Gastrocnemius medialis (tissue), 4 donors: Measurements from ENCODE around the gene CAPZB. TPM values are rescaled to one million over a fixed set of nuclear protein-coding genes. Genes with fewer than 3 reads are reported as not detected.

Source experiments
- ATAC-seq, 2 donors: fragments of 150-250 bp; one replicate each; pipeline ENCODE4 v1.9.1; 2016
- DNase-seq, 2 donors: peaks; one replicate each; pipeline ENCODE4 v3.0.0-alpha.2; 2019
- H3K27ac ChIP-seq, 4 donors: fragments of 200-600 bp; sonication (generic); 1 replicate in 1 of 4; 2 replicates in 3 of 4; pipeline ENCODE4 v1.5.1; 2016 to 2018; ENCODE audit warnings: mild to moderate bottlenecking in 2 of 4, moderate library complexity in 1 of 4
- H3K27me3 ChIP-seq, 3 donors: fragments of 200-600 bp; sonication (generic) in 2 of 3; 1 replicate in 1 of 3; 2 replicates in 2 of 3; pipeline versions ENCODE4 v1.5.1 to v1.6.0; 2016 to 2019; ENCODE audit warnings: mild to moderate bottlenecking in 1 of 3, moderate library complexity in 1 of 3
- H3K36me3 ChIP-seq, 2 donors: fragments of 200-600 bp; sonication (generic) in 1 of 2; one replicate each; pipeline ENCODE4 v1.5.1; 2017 to 2018
- H3K4me1 ChIP-seq, 2 donors: fragments of 200-600 bp; sonication (generic) in 1 of 2; one replicate each; pipeline ENCODE4 v1.5.1; 2016 to 2017; ENCODE audit warnings: mild to moderate bottlenecking in 2 of 2
- H3K4me3 ChIP-seq, 4 donors: fragments of 200-600 bp; sonication (generic) in 3 of 4; 1 replicate in 1 of 4; 2 replicates in 3 of 4; pipeline ENCODE4 v1.5.1; 2016 to 2019; ENCODE audit warnings: mild to moderate bottlenecking in 2 of 4
- H3K9me3 ChIP-seq, 3 donors: fragments of 200-600 bp; sonication (generic) in 2 of 3; 1 replicate in 1 of 3; 2 replicates in 2 of 3; pipeline ENCODE4 v1.5.1; 2016 to 2019
- POLR2A ChIP-seq, 2 donors: fragments of 450-650 bp; IDR thresholded peaks; one replicate each; pipeline ENCODE4 v1.6.1; 2017; ENCODE audit warnings: antibody characterized with exemption in 2 of 2, mild to moderate bottlenecking in 2 of 2, moderate library complexity in 2 of 2
- in situ Hi-C, 4 donors: fragments of 200-750 bp; cut with MboI; loops; one replicate each; pipeline versions ENCODE4 v1.15.0 to v1.8.0; 2017; ENCODE audit warnings: low sequenced_read_pairs in 4 of 4
- intact Hi-C: fragments of 100-400 bp; cut with DNase I; formaldehyde crosslinking; loops from one replicate; pipeline ENCODE4 v1.15.1; 2023; ENCODE audit warnings: low total_unique reads
- total RNA-seq, 4 donors: library from RNA; depleted of rRNA; stranded (reverse); fragments of >200 nt; gene quantifications; one replicate each; pipeline versions ENCODE4 v1.1.0 to v1.2.3, GENCODE V29; 2016
- TF ChIP-seq, protein P1 (sequence below), 5 experiments: fragments of 450-650 bp in 3 of 5; fragments of 200-600 bp in 2 of 5; sonication (generic) in 2 of 5; IDR thresholded peaks in 4 of 5; conservative IDR thresholded peaks in 1 of 5; 1 replicate in 4 of 5; 2 replicates in 1 of 5; pipeline ENCODE4 v1.5.1; 2016 to 2019; ENCODE audit warnings: antibody characterized with exemption in 5 of 5, mild to moderate bottlenecking in 3 of 5, moderate library complexity in 3 of 5

Gene CAPZB
- total RNA-seq, 4 donors from 2014 or later: 48.6 to 93.8 (median 74.9) TPM

DNA sequence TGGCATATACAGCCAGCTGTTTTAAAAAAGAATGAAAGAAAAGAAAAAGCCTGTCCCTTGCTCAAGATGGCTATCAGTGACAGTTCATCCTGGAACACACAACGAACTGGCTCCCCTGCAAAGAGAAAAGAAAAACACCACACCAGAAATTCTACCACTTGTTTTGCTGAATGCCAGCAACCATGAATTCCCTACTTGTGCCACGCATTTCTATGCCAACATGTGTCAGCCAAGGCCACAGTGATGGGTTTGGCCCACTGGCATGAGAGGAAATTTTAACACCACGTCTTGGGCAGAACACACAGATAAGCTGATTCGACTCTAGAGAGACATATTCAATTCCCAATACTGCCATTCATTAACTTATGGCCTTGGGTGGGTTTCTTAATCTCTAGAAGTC lies 64.0 kb downstream of the CAPZB start:
- DNase-seq: peak in 1 of 2 donors; percentile 36
- H3K36me3 ChIP-seq: no peaks in the 10 kb centered on the region
- in situ Hi-C loops: no loop called here

DNA sequence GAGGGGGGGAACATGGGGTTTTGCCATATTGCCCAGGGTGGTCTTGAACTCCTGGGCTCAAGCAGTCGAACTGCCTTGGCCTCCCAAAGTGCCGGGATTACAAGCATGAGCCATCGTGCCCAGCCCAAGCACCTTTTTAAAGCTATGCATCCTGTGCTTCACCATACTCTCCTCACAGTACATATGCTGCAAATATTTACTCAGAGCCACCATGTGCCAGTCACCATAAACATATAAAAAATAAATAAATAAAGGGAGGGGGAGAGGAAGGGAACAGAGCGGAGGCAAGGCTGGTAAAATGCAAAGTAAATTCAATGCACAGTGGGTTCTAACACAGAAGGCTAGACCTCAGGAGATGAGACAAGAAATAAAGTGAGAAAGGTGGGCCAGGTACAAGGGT lies 64.7 kb downstream of the CAPZB start:
- Histone ChIP-seq H3K27ac (peak overlapping the region in 3 of 4 donors; percentile 36 to 59 (median 53)), H3K27me3 (no peaks in the 10 kb centered on the region), H3K4me1 (peaks cover 90 to 94% of the 10 kb centered on the region in 2 donors), H3K9me3 (no peaks in the 10 kb centered on the region), H3K36me3 (no peaks in the 10 kb centered on the region), H3K4me3 (no peak overlapping the region)
- ATAC-seq: no peak
- DNase-seq: no peak
- TF ChIP-seq, protein P1, sequence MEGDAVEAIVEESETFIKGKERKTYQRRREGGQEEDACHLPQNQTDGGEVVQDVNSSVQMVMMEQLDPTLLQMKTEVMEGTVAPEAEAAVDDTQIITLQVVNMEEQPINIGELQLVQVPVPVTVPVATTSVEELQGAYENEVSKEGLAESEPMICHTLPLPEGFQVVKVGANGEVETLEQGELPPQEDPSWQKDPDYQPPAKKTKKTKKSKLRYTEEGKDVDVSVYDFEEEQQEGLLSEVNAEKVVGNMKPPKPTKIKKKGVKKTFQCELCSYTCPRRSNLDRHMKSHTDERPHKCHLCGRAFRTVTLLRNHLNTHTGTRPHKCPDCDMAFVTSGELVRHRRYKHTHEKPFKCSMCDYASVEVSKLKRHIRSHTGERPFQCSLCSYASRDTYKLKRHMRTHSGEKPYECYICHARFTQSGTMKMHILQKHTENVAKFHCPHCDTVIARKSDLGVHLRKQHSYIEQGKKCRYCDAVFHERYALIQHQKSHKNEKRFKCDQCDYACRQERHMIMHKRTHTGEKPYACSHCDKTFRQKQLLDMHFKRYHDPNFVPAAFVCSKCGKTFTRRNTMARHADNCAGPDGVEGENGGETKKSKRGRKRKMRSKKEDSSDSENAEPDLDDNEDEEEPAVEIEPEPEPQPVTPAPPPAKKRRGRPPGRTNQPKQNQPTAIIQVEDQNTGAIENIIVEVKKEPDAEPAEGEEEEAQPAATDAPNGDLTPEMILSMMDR (IDR thresholded peaks at IDR 0.05 in 4 of 5, conservative IDR thresholded peaks at IDR 0.05 in 1 of 5): no peak
- no peak for TF ChIP-seq POLR2A (IDR thresholded peaks at IDR 0.05)
- intact Hi-C loops: no loop called here
- in situ Hi-C loops: no loop called here

More for the DNA sequence above, 64.0 kb downstream of the CAPZB start:
- Histone ChIP-seq H3K27me3 (no peaks in the 10 kb centered on the region), H3K9me3 (no peaks in the 10 kb centered on the region), H3K27ac (peak overlapping the region; percentile 27 to 59 (median 44)), H3K4me3 (no peak overlapping the region), H3K4me1 (peaks cover 92 to 95% of the 10 kb centered on the region in 2 donors)
- TF ChIP-seq, protein P1 (IDR thresholded peaks at IDR 0.05 in 4 of 5, conservative IDR thresholded peaks at IDR 0.05 in 1 of 5): no peak
- no peak for TF ChIP-seq POLR2A (IDR thresholded peaks at IDR 0.05)
- intact Hi-C loops: no loop called here
- peak in 1 of 2 donors; percentile 55 for ATAC-seq

GRCh38 chr1:19419691-19420090 lies 65.6 kb downstream of the CAPZB start:
- intact Hi-C loops (no loop called here), in situ Hi-C loops (no loop called here)
- H3K9me3 ChIP-seq: no peaks in the 10 kb centered on the region
- no peaks in the 10 kb centered on the region for H3K36me3 ChIP-seq
- no peak for TF ChIP-seq POLR2A (IDR thresholded peaks at IDR 0.05)
- TF ChIP-seq, protein P1 (IDR thresholded peaks at IDR 0.05 in 4 of 5, conservative IDR thresholded peaks at IDR 0.05 in 1 of 5): no peak
- H3K4me3 ChIP-seq: no peak overlapping the region
- H3K27me3 ChIP-seq: no peaks in the 10 kb centered on the region
- H3K4me1 ChIP-seq: peaks cover 90 to 95% of the 10 kb centered on the region in 2 donors
- peak overlapping the region in 3 of 4 donors; percentile 36 to 63 (median 53) for H3K27ac ChIP-seq
- DNase-seq (no peak), ATAC-seq (no peak)

GRCh38 chr1:19418503-19418971 lies 66.8 kb downstream of the CAPZB start:
- Histone ChIP-seq H3K4me3 (no peak overlapping the region), H3K4me1 (peaks cover 90 to 95% of the 10 kb centered on the region in 2 donors), H3K27ac (peak overlapping the region; percentile 36 to 69 (median 56)), H3K36me3 (no peaks in the 10 kb centered on the region), H3K9me3 (no peaks in the 10 kb centered on the region), H3K27me3 (no peaks in the 10 kb centered on the region)
- DNase-seq (peak in 1 of 2 donors; percentile 52), ATAC-seq (peak; percentile 18 to 74)
- in situ Hi-C loops (no loop called here), intact Hi-C loops (no loop called here)
- no peak for TF ChIP-seq POLR2A (IDR thresholded peaks at IDR 0.05)

DNA sequence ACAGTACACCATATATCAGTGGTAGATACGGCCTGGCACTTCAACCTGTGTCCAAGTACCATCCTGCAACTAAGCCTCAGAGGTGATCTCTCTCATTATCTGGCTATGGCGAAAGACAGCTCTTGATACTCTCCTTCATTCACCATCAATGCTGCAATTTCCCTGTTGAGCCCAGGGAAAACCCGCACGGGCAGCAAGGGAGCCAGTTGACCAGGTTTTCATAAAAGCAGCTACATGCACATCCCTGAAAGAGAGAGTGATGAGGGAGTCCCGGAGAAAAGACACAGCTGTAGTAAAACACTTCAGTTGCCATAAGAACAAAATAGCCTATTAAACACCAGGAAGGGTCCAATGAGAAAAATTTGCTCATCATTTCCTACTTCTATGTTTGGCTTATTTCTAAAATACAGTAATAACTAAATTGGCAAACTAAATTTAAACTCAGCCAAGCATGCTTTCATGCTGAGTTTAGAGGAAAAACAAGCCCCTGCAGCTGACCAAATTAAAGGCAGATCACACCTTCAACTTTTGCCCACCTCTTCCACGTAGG lies 68.3 kb downstream of the CAPZB start:
- intact Hi-C loops: no loop called here
- Histone ChIP-seq H3K27ac (peak overlapping the region; percentile 13 to 69 (median 45)), H3K36me3 (no peaks in the 10 kb centered on the region), H3K27me3 (no peaks in the 10 kb centered on the region), H3K9me3 (no peaks in the 10 kb centered on the region), H3K4me3 (no peak overlapping the region), H3K4me1 (peaks cover 90 to 96% of the 10 kb centered on the region in 2 donors)
- TF ChIP-seq, protein P1 (IDR thresholded peaks at IDR 0.05 in 4 of 5, conservative IDR thresholded peaks at IDR 0.05 in 1 of 5): no peak
- no peak for TF ChIP-seq POLR2A (IDR thresholded peaks at IDR 0.05)
- ATAC-seq (no peak), DNase-seq (no peak)
- in situ Hi-C loops: no loop called here
